DMS153 treated with DMSO at 0.1 percent for 48 hours (cell line): ENCODE measurements around the gene THUMPD1.
"Not testable (repeated sequence)": the region's sequence is repeated elsewhere in the genome, so short reads cannot be mapped to it uniquely, and the experiment has no call there.

Source experiments
- DNase-seq: peaks from one replicate; lab custom pipeline; 2025; ENCODE audit not compliant: unreplicated experiment; lab: John Stamatoyannopoulos, UW

Gene THUMPD1

GRCh38 chr16:20749474-20749873, 7.9 kb upstream of the THUMPD1 start:
- no peak for DNase-seq

- no peak for DNase-seq
Observed at GRCh38 chr16:20747030-20747816, 5.6 kb upstream of the THUMPD1 start.

- no peak for DNase-seq
Observed at GRCh38 chr16:20746461-20746860, 4.8 kb upstream of the THUMPD1 start.

GRCh38 chr16:20744922-20745440, 3.4 kb upstream of the THUMPD1 start:
- DNase-seq: no peak

- no peak for DNase-seq
Observed at GRCh38 chr16:20743591-20743990, 2.0 kb upstream of the THUMPD1 start.

GRCh38 chr16:20740901-20741521, 607 bp downstream of the THUMPD1 start:
- peak; percentile 26 for DNase-seq

GRCh38 chr16:20740007-20740883, 1.4 kb downstream of the THUMPD1 start:
- no peak for DNase-seq

- DNase-seq: no peak
Observed at GRCh38 chr16:20735490-20735889, 6.1 kb downstream of the THUMPD1 start.

GRCh38 chr16:20734782-20735181, 6.8 kb downstream of the THUMPD1 start:
- no peak for DNase-seq

- no peak for DNase-seq
Observed at GRCh38 chr16:20734056-20734455, 7.6 kb downstream of the THUMPD1 start.

GRCh38 chr16:20729141-20729540, 12.5 kb downstream of the THUMPD1 start:
- no peak for DNase-seq

- no peak for DNase-seq
Observed at GRCh38 chr16:20727181-20727580, 14.4 kb downstream of the THUMPD1 start.

- DNase-seq: no peak
Observed at GRCh38 chr16:20726661-20727060, 15.0 kb downstream of the THUMPD1 start.

- DNase-seq: no peak
Observed at GRCh38 chr16:20720251-20720650, 21.4 kb downstream of the THUMPD1 start.

GRCh38 chr16:20717718-20718117, 23.9 kb downstream of the THUMPD1 start:
- DNase-seq: not testable (repeated sequence)

- DNase-seq: no peak
Observed at GRCh38 chr16:20711277-20711911, 30.2 kb downstream of the THUMPD1 start.

- not testable (repeated sequence) for DNase-seq
Observed at GRCh38 chr16:20708129-20708528, 33.5 kb downstream of the THUMPD1 start.

- no peak for DNase-seq
Observed at GRCh38 chr16:20707461-20707860, 34.2 kb downstream of the THUMPD1 start.

GRCh38 chr16:20705972-20706371, 35.6 kb downstream of the THUMPD1 start:
- not testable (repeated sequence) for DNase-seq

GRCh38 chr16:20704281-20704680, 37.3 kb downstream of the THUMPD1 start:
- DNase-seq: no peak

- DNase-seq: not testable (repeated sequence)
Observed at GRCh38 chr16:20701692-20702091, 39.9 kb downstream of the THUMPD1 start.
